ENCODE measurements around the gene FAM163B.
"Not testable (repeated sequence)": the region's sequence is repeated elsewhere in the genome, so short reads cannot be mapped to it uniquely, and the experiment has no call there.

Gene FAM163B

DNA sequence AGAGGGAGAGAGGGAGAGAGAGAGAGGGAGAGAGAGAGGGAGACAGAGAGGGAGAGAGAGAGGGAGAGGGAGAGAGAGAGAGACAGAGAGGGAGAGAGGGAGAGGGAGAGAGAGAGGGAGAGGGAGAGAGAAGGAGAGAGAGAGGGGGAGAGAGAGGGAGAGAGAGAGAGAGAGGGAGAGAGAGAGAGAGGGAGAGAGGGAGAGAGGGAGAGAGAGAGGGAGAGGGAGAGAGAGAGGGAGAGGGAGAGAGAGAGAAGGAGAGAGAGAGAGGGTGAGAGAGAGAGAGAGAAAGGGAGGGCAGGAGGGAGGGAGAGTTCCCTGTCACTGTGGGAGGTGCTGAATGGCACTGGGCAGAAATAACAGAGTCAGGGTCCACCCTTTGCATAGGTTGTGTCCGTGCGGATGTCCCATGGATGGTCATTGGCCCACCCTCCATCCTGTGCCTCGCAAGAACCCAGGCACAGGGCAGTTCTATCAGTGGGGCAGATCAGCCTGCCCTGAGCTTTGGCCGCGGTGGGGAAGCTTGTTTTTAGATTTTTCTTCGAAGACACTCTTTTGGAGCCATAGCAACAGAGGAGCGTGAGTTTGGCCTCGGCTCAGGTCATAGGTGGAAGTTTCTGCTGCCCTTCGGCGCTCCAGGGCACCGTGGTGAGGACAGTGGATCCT, 44.6 kb downstream of the FAM163B start:
- no peak for DNase-seq

DNA sequence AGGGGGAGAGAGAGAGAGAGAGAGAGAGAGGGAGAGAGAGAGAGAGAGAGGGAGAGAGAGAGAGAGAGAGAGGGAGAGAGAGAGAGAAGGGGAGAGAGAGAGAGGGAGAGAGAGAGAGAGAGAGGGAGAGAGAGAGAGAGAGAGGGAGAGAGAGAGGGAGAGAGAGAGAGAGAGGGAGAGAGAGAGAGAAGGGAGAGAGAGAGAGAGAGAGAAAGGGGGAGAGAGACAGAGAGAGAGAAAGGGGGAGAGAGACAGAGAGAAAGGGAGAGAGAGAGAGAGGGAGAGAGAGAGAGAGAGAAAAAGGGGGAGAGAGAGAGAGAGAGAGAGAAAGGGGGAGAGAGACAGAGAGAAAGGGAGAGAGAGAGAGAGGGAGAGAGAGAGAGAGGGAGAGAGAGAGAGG, 45.4 kb downstream of the FAM163B start:
- not testable (repeated sequence) for DNase-seq

DNA sequence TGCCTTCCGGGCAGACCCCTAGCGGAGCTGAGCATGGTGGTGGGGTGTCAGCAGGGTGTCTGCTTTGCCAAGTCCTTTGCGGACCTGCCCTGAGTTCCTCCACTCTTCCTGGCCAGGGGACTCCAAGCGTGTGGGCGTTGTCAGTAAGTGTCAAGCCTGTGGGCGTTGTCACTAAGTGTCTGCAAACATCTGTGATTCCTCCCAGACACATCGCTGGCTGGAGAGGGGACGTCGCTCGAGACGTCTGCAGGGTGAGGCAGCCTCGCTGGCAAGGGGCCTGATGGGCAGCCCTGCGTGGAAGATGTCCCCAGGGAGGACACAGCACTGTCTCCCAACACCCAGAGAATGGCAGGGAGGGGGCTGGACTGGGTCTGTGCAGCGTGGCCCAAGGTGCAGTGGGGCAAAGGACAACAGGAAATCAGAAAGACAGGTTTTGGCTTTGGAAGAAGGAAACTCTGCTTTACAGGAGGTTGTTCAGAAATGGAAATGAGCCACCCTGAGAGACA, 45.8 kb downstream of the FAM163B start:
- no peak for DNase-seq

DNA sequence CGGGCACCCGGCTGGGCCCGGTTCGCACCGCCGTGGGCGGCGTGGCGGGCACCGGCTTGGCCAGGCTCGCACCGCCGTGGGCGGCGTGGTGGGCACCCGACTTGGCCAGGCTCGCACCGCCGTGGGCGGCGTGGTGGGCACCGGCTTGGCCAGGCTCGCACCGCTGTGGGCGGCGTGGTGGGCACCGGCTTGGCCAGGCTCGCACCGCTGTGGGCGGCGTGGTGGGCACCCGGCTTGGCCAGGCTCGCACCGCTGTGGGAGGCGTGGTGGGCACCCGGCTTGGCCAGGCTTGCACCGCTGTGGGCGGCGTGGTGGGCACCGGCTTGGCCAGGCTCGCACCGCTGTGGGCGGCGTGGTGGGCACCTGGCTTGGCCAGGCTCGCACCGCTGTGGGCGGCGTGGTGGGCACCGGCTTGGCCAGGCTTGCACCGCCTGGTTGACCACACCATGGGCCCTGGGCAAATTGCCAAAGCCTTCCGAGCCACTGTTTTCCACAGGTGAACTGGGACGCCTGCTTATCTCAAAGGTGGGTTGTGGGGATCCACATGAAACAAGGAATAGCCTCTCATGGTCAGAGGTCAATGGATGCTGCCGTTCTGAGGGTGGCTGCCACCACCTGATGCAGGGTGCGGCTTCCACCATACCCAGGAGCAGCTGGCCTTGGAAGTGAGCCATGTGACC, 46.4 kb downstream of the FAM163B start:
- DNase-seq = no peak

DNA sequence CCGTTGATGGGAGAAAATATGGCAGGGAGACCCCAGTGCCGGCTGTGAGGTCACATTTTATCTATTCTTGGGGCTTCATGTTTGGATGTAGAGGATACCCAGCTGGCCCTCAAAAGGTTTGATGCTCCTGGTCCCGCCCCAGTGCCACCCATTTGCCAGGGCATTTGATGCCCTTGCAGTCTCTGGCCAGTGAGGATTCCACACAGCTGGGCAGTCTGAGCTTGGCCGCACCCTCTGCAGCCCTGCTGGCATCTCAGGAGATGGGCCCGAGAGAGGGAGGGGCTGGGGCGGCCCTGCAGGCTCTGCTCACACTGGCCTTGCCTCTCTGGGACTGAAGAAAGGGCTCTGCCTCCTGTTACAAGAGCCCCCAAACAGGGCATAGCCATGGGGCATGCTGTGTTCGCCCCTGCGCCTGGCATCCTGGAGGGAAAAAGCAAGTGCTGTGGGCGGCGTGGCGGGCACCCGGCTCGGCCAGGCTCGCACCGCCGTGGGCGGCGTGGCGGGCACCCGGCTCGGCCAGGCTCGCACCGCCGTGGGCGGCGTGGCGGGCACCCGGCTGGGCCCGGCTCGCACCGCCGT, 47.1 kb downstream of the FAM163B start:
- no peak for DNase-seq

DNA sequence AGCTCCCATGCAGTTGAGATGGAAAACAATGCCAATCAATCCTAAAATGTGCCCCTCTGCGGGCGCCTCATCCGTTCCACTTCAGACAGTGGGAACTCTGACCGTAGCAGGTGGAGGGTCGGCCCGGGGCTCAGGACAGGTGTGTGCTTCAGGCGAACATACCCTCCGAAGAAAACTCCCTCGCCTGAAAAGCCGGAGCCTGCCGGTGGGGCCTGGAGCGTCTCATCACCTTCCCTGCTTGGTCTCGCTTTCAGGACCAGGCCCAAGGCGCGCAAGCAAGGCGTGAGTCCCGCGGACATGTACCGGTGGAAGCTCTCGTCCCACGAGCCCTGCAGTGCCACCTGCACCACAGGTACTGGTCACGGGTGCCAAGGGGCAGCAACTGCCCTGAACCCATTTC, 48.2 kb downstream of the FAM163B start:
- no peak for DNase-seq

DNA sequence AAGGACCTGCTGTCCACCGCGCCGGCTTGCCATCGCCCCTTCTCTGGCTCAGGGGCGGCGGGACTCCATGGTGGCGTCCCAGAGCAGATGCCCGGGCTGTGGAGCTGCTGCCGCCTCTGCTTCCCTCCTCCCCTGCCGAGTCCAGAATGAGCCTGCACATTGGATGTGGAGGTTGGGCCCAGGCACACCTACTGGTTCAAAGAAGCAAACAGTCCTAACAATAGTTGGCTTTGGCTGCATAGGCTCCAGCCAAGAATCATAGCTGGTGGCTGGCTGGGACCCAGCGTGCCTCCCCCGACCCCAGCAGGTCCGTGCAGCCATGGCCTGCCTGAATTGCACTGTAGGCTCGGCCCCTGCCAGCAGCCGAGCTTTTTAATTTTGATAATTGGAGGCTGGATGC, 48.9 kb downstream of the FAM163B start:
- no peak for DNase-seq

DNA sequence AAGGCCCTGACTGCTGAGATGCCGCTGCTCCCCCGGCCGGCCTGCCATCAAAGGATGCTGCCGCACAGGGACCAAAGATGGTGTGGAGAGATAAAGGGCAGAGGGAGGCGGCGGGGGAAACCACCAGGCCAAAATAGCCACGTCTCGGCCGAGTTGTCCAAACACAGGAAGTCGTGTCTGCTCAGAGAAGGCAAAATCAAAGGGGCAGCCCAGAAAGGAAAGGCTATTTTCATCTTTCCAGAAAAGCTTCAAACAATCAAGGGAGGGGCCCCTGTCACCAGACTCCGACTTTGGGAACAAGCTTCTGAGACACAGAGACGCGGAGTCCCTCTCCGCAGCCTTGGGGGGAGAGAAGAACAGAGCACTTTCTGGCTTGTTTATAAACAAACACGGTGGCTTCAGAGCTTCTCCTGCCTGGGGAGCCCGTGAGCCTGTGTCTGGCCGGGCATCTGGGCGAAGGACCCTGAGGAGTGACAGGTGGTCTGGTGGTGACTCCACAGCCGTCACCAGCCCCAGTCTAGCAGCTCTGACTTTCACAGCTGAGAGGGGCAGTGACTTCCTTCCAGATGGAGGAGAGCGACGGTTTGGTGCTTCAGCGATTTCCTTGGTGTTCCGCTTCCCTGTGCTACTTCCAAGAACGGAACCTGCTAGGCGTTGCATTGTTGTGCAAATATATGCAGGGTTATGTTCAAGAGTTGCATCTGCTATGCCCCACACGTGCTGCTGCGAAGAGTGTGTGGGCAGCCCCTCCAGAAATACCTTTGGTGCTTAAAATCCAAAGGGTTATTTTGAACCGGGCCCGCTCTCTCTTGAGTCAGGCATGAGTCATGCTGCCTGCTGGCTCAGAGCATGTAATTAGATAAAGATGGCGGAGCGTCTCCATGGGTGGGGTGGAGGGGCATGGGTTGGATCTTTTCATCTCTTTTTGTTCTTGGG, 50.7 kb downstream of the FAM163B start:
- DNase-seq = no peak

DNA sequence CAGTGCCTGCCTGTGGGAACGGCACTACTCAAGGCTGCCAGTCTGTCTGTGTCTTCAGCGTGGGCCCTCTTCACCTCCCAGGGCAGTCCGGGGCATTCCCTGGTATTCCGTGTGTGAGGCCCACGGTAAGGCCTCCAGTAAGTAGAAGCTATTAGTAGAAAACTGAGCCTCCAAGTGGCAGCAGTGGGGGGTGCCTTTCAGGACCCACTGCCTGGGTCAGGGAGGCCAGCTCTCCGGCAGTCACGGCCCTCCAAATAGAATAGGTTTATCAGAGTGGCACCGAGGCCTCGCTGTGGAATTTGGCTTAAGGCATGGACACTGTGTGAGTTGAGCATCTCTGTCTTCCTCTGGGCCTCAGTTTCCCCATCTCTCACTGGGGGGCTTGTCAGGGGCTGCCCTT, 51.6 kb downstream of the FAM163B start:
- no peak for DNase-seq

DNA sequence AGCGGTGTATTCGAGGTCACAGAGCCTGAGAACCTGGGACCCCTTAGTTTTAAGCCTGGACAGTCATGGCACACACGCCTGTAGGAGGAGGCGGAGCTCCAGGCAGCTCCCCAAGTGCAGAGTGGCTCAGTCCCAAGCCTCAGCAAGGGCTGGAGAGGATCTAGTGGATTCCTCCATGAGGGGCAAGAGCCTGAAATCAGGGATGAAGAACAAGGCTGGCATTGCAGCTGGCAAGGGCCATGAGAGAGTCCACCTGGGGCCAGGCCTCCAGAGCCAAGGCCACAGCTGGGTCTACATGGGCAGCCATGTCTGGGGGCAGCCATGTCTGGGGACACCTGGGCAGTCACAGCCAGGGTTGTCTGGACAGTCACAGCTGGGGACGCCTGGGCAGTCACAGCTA, 52.8 kb downstream of the FAM163B start:
- DNase-seq = no peak

DNA sequence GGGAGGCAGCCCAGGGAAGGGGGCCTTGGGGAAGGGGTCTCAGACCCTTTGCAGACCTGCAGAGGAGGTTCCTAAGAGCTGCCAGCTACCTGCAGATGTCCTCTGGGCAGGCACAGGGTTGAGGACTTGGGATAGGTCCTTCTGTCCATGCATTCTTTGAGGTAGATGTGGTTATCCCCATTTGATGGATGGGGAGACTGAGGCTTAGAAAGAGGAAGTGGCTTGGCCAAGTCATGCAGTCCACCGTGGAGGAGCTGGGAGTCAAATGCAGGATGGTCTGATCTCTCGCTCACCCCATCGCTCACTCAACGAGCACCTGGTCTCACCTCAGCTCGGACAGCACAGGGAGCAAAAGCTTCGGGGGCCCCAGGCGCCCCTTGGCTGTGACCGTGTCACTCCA, 54.5 kb downstream of the FAM163B start:
- no peak for DNase-seq

DNA sequence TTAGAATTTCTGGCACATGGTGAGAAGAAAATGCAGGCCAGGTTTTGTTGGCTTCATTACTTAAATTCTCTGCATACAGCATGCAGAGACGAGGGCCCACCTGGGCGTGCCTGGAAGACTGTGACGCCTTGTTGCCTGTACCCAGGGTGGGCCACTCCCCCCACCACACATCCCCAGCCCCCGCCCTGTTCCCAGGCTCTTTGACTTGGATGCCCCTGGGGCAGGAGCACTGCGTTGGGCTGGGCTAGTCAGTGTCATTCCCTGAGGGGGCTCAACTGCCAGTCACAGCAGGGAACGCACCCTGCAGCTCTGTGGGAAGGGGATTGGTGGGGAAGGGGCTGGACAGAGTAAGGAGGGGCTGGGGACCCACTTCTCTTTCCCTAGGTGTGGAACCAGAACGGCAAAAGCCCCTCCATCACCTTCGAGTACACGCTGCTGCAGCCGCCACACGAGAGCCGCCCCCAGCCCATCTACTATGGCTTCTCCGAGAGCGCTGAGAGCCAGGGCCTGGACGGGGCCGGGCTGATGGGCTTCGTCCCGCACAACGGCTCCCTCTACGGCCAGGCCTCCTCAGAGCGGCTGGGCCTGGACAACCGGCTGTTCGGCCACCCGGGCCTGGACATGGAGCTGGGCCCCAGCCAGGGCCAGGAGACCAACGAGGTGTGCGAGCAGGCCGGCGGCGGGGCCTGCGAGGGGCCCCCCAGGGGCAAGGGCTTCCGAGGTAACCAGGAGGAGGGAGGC, 55.0 kb downstream of the FAM163B start:
- DNase-seq = no peak

DNA sequence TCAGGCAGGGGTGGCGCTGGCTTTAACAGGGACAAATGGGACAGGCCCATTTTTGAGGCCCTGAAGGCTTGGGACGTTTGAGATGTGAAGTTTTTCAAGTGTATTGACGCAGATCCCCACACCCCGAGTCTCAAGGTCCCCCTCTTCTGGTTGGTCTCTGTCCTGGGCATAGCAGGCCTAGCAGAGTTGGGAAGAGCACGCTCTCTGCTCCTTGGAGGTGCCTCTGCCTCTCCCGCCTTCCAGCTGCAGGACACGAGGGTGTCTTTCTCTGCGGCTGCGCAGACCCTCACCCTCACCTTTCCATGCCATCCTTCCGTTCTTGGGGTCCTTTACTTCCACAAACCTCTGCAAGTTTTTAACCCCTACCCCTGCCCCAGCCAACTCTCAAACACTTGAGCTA, 56.1 kb downstream of the FAM163B start:
- DNase-seq = no peak

DNA sequence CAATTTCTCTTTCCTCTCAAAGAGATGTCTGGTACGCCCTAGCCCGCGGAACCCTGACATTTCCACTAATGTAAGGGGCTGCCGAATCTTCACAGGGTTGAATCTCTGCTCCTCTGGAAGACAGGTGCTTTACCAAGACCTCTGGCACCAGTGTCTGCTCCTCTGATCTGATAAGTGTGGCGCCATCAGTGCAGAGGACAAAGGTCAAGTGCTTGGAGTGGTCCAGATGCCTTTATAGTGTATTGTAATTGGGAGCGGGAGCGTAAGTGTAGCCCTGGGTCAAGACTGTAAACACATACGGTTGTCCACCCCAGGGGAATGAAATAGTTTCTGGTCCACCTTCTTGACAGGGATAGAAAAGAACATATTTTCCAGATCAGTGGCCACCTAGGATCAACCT, 57.0 kb downstream of the FAM163B start:
- no peak for DNase-seq

DNA sequence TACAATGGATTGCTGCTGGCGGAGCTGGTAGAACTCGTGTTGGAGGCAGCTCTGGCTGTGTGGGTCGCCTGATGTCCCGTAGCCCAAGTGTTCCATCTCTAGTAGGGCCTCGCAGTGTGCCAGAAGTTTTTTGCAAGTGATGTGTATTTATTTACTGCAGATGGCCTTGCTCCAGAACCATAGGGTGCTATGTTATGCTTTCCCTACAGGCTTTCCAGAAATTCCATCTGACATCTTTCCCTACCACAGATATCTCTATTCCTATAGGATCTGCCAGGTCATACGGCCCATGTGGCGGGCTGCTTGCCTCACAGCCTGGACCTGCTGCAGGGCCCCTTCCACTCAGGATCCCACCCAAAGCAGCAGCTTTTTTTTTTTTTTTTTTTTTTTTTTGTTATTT, 57.7 kb downstream of the FAM163B start:
- DNase-seq = no peak

DNA sequence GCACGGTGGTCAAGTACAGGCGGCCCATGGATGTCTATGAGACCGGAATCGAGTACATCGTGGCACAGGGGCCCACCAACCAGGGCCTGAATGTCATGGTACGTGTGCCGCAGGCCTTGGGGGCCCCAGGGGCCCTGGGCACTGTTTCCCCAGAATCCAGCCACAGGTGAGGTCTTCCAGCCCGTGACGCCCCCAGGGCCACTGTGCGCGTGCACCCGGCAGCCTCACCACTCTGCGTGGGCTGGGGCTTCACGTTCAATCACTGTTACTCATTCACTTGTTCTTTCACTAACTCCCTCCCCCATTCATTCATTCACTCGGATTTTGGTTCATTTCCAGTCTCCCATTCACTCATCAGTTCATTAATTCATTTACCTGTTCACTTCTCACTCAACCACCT, 62.1 kb downstream of the FAM163B start:
- no peak for DNase-seq

DNA sequence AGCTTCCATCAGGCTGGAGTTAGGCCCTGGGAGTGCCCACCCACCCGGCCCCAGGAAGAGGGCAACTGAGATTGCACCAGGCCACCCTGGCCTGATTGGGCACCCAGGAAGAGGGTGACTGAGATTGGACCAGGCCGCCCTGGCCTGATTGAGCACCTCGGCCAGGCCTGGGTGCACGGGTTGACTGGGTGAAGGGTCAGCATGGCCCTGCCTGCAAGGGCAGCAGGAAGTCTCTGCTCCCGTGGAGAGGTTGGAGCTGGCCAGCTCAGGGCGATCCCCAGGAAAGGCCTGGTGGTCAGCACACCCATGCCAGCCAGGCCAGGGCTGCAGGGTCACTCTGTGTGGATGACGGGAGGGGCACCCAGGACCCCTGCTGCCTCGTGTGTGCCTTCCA, 62.9 kb downstream of the FAM163B start:
- DNase-seq = no peak

DNA sequence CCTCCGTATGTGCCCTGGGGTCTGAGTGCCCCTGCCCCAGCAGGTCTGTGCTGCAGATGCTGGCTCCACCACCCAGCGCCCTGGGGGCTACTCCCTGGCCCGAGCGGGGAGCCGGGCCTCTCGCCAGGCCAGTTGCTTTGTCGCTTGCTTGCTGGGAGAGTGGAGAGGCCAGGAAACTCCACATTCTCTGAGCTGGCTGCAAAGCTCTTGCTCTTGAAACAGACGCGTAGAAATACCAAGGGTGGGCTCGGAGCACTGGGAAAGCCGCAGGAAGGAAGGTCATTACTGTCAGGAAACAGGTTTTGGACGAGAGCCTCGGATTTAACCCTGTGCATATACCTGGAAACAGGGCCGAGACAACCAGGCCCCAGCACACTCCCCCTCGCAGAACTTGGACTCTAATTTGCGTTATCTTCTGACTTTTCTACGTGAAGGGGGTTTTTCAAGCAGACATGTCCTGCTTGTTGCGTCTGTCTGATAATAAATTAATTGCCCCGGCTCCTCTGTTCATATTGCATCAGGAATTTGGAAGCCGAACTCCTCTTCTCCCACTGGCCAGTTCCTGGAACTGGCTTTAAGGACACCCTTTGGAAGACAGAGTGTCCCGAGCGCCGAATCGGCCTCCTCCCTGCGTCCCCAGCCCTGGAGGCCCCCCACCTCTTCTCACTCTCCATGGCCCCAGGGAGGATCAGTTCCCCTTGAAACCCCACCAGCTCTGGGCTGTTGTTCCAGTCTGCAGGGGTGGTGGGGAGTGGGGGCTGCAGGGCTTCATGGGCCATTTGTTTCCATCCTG, 63.5 kb downstream of the FAM163B start:
- no peak for DNase-seq

DNA sequence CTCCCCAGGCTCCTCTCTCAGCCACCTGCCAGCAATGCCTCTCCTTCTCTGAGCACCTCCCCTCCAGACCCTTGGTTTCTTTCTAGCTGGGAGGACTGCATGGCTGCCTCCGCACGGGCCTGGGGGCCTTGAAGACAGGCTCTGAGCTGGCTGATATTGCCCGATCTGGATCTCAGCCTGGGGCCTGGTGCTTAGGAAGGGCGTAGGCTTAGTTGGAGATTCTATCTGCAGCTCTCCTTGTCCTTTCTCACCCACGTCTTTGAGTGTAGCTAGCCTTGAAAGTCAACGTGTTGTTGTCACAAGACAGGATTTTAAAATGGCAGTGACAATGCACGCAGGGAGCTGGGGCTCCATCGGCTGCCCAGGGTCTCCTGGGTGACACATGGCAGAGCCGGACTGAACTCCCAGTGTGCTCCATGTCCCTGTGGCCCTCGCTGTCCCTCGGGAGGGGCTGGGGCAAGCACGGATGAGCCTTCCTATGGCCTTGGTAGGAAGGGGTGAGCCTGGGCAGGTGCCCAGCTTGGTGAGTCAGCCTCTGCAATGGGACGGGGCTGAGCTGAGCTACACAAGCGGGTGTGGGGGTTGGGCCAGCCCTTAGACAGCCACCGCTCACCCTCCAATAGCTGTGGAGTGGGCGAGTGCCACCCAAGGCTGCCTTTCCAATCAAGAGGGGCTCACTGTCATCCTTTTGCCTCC, 65.3 kb downstream of the FAM163B start:
- no peak for DNase-seq

DNA sequence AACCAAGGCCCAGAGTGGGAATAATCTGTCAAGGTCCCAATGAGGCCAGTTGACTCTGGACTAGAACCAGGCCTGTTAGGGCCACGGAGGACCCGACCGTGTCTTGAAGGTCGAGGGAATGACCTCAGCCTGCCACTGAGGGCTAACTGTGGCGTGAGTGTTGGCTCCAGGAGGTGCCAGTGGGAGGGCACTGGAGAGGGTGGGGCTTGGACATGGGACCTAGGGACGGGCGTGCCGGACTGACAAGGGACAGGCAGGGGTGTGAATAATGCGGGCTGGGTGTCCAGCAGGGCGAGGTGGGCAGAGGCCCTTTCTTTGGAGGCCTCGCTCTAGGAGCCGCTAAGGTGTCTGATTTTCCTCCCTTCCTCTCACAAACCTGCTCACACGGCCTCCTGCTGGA, 67.2 kb downstream of the FAM163B start:
- no peak for DNase-seq

DNA sequence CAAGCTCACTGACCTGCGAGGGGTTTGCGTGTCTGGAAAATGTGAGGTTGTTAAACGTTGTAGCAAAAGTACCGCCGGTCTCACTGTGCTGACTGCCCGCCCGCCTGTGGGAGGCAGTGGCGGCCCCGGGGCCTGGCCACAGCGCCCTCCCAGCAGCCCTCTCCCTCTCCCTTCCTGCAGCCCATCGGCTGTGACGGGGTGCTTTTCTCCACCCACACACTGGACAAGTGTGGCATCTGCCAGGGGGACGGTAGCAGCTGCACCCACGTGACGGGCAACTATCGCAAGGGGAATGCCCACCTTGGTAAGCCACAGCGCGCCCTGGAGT, 68.5 kb downstream of the FAM163B start:
- no peak for DNase-seq

All from CD4-positive, alpha-beta T cell treated with Interferon gamma for 1 hour (primary cell).